ENCODE data around the gene PRKG2. TPM values are rescaled to one million over a fixed set of nuclear protein-coding genes. Genes with fewer than 3 reads are reported as not detected.

The PRKG2 gene
- total RNA-seq, 4 donors from 2014 or later, result 8.2 to 16.0 (median 9.0) TPM; not detected in 1

DNA sequence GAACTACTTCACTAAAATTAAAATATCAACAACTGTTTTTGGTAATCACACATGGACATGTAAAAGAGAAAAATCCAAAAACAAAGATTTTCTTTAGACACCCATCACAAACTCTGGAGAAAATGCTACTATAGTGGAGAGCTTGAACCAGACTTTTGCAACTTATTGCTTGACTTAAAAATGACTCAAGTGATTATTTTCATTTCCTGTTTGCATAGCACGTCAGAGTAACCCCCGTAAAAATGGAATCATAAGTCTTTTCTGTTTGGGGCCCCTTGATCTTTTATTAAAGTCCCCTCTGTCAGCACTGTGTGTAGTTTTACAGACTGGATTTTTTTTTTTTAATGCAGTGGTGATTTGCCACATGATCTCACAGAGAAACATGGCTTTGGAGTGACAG is 79.5 kb downstream of the PRKG2 start:
- H3K36me3 ChIP-seq, result no peaks in the 10 kb centered on the region
- TF ChIP-seq EP300 (IDR thresholded peaks at IDR 0.05; ENCODE audit: low read depth) (no peak), POLR2AphosphoS5 (IDR thresholded peaks at IDR 0.05) (no peak), POLR2A (IDR thresholded peaks at IDR 0.05) (no peak)
- TF ChIP-seq, protein P1, sequence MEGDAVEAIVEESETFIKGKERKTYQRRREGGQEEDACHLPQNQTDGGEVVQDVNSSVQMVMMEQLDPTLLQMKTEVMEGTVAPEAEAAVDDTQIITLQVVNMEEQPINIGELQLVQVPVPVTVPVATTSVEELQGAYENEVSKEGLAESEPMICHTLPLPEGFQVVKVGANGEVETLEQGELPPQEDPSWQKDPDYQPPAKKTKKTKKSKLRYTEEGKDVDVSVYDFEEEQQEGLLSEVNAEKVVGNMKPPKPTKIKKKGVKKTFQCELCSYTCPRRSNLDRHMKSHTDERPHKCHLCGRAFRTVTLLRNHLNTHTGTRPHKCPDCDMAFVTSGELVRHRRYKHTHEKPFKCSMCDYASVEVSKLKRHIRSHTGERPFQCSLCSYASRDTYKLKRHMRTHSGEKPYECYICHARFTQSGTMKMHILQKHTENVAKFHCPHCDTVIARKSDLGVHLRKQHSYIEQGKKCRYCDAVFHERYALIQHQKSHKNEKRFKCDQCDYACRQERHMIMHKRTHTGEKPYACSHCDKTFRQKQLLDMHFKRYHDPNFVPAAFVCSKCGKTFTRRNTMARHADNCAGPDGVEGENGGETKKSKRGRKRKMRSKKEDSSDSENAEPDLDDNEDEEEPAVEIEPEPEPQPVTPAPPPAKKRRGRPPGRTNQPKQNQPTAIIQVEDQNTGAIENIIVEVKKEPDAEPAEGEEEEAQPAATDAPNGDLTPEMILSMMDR (IDR thresholded peaks at IDR 0.05), result no peak
- WGBS, 2 donors (ENCODE audit: low coverage in 1 of 2), result 10 to 17% methylated on average over 2 of the region's 2 CpGs
- peaks cover 7% of the 10 kb centered on the region for H3K27me3 ChIP-seq
- H3K9me3 ChIP-seq, result no peaks in the 10 kb centered on the region
- no peak overlapping the region for H3K27ac ChIP-seq
- peaks cover 0 to 9% (median 0%) of the 10 kb centered on the region in 4 donors for H3K4me1 ChIP-seq
- intact Hi-C loops (cut with DNase I; ENCODE audit: low total_unique reads), result no loop called here
- in situ Hi-C loops (cut with MboI; ENCODE audit: low pct_ligation_motif_present in 1 of 4, low pct_unique_long_range_greater_than_20kb in 1 of 4, low sequenced_read_pairs in 3 of 4), result no loop called here
- no peak overlapping the region for H3K4me3 ChIP-seq
- no peak for DNase-seq

DNA sequence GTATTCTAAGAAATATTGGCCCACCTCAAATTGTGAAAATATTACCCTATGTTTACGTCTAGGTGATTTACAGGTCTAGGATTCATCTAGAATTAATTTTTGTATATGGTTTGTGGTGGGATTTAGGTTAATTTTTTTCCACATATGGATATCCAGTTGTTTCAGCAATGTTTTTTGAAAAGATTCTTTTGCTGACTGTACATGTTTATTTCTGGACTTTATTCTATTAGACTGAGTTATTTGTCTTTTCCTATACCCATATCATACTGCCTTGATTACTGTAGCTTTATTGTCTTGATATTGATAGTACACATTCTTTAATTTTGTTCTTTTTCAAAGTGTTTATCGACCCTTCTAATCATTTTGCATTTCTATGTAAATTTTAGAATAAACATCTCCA is 83.5 kb downstream of the PRKG2 start:
- TF ChIP-seq POLR2AphosphoS5 (IDR thresholded peaks at IDR 0.05), result no peak
- no peak for TF ChIP-seq EP300 (IDR thresholded peaks at IDR 0.05; ENCODE audit: low read depth)
- TF ChIP-seq, protein P1 (IDR thresholded peaks at IDR 0.05), result no peak
- no peak for TF ChIP-seq POLR2A (IDR thresholded peaks at IDR 0.05)
- intact Hi-C loops (cut with DNase I; ENCODE audit: low total_unique reads), result no loop called here
- H3K27ac ChIP-seq, result no peak overlapping the region
- 90 to 100% methylated on average over 1 to 2 of the region's 2 CpGs for WGBS, 2 donors (ENCODE audit: low coverage in 1 of 2)
- H3K27me3 ChIP-seq, result peaks cover 7% of the 10 kb centered on the region
- H3K9me3 ChIP-seq, result no peaks in the 10 kb centered on the region
- H3K4me1 ChIP-seq, result peaks cover 0 to 9% (median 0%) of the 10 kb centered on the region in 4 donors
- H3K4me3 ChIP-seq, result no peak overlapping the region
- no peaks in the 10 kb centered on the region for H3K36me3 ChIP-seq
- DNase-seq, result no peak
- in situ Hi-C loops (cut with MboI; ENCODE audit: low pct_ligation_motif_present in 1 of 4, low pct_unique_long_range_greater_than_20kb in 1 of 4, low sequenced_read_pairs in 3 of 4), result no loop called here

- in situ Hi-C loops (cut with MboI; ENCODE audit: low pct_ligation_motif_present in 1 of 4, low pct_unique_long_range_greater_than_20kb in 1 of 4, low sequenced_read_pairs in 3 of 4), result no loop called here
- no peaks in the 10 kb centered on the region for H3K36me3 ChIP-seq
- H3K4me1 ChIP-seq, result peaks cover 0 to 9% (median 0%) of the 10 kb centered on the region in 4 donors
- no peak overlapping the region for H3K27ac ChIP-seq
- DNase-seq, result no peak
- TF ChIP-seq POLR2A (IDR thresholded peaks at IDR 0.05) (no peak), EP300 (IDR thresholded peaks at IDR 0.05; ENCODE audit: low read depth) (no peak), POLR2AphosphoS5 (IDR thresholded peaks at IDR 0.05) (no peak)
- TF ChIP-seq, protein P1 (IDR thresholded peaks at IDR 0.05), result no peak
- H3K4me3 ChIP-seq, result no peak overlapping the region
- H3K27me3 ChIP-seq, result peaks cover 7% of the 10 kb centered on the region
- no peaks in the 10 kb centered on the region for H3K9me3 ChIP-seq
- intact Hi-C loops (cut with DNase I; ENCODE audit: low total_unique reads), result no loop called here
- 74 to 88% methylated on average over 1 to 4 of the region's 4 CpGs for WGBS, 2 donors (ENCODE audit: low coverage in 1 of 2)
Measured at GRCh38 chr4:81131066-81131465, 84.0 kb downstream of the PRKG2 start.

DNA sequence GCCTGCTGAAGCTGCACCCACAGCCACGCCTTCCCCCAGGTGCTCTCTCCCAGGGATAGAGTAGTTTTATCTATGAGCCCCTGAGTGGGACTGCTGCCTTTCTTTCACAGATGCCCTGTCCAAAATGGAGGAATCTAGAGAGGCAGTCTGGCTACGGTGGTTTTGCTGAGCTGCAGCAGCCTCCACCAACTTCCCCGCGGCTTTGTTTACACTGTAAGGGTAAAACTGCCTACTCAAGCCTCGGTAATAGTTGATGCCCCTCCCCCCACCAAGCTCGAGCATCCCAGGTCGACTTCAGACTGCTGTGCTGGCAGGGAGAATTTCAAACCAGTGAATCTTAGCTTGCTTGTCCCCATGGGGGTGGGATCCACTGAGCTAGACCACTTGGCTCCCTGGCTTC is 84.5 kb downstream of the PRKG2 start:
- Histone ChIP-seq H3K27ac (no peak overlapping the region), H3K27me3 (peaks cover 7% of the 10 kb centered on the region), H3K9me3 (no peaks in the 10 kb centered on the region), H3K36me3 (no peaks in the 10 kb centered on the region), H3K4me1 (peaks cover 0 to 9% (median 0%) of the 10 kb centered on the region in 4 donors), H3K4me3 (no peak overlapping the region)
- no peak for DNase-seq
- in situ Hi-C loops (cut with MboI; ENCODE audit: low pct_ligation_motif_present in 1 of 4, low pct_unique_long_range_greater_than_20kb in 1 of 4, low sequenced_read_pairs in 3 of 4), result no loop called here
- 69% methylated on average over 7 of the region's 7 CpGs; no CpG with 5 or more reads in 1 of the 2 donors for WGBS, 2 donors (ENCODE audit: low coverage in 1 of 2)
- TF ChIP-seq EP300 (IDR thresholded peaks at IDR 0.05; ENCODE audit: low read depth) (no peak), POLR2A (IDR thresholded peaks at IDR 0.05) (no peak), POLR2AphosphoS5 (IDR thresholded peaks at IDR 0.05) (no peak)
- TF ChIP-seq, protein P1 (IDR thresholded peaks at IDR 0.05), result no peak
- intact Hi-C loops (cut with DNase I; ENCODE audit: low total_unique reads), result no loop called here

All from transverse colon (tissue), 4 donors.